SK-N-SH treated with all-trans-retinoic acid at 6 μM for 48 hours (cell line): ENCODE data around the gene RPP30.

ENCODE experiments used
- CREB5 ChIP-seq: fragments of 250-450 bp; sonication (Bioruptor Pico); IDR thresholded peaks from 2 replicates; pipeline ENCODE4 v1.5.1; 2020; ENCODE audit warnings: low read depth, mild to moderate bottlenecking, moderate library complexity
- CSDC2 ChIP-seq: fragments of 250-450 bp; sonication (Bioruptor Pico); IDR thresholded peaks from 2 replicates; pipeline ENCODE4 v1.5.0; 2020; ENCODE audit warnings: mild to moderate bottlenecking, moderate library complexity
- CSRNP3 ChIP-seq: fragments of 250-450 bp; sonication (Bioruptor Pico); IDR thresholded peaks from 2 replicates; pipeline ENCODE4 v1.5.1; 2021; ENCODE audit warnings: mild to moderate bottlenecking, moderate library complexity
- ISL1 ChIP-seq: fragments of 250-450 bp; sonication (Bioruptor Pico); IDR thresholded peaks from 2 replicates; pipeline ENCODE4 v2.1.2; 2022; ENCODE audit warnings: mild to moderate bottlenecking, moderate library complexity
- OSR1 ChIP-seq: fragments of 250-450 bp; sonication (Bioruptor Pico); IDR thresholded peaks from 2 replicates; pipeline ENCODE4 v1.8.0; 2022; ENCODE audit warnings: moderate library complexity, mild to moderate bottlenecking, inconsistent platforms
- PATZ1 ChIP-seq: fragments of 250-450 bp; sonication (Bioruptor Pico); IDR thresholded peaks from 2 replicates; pipeline ENCODE4 v1.8.0; 2020; ENCODE audit warnings: mild to moderate bottlenecking, moderate library complexity, borderline replicate concordance
- POU6F1 ChIP-seq: fragments of 250-450 bp; sonication (Bioruptor Pico); IDR thresholded peaks from 2 replicates; pipeline ENCODE4 v1.8.0; 2021; ENCODE audit warnings: low read depth, mild to moderate bottlenecking, moderate library complexity, borderline replicate concordance
- PPARA ChIP-seq: fragments of 250-450 bp; sonication (Bioruptor Pico); IDR thresholded peaks from 2 replicates; pipeline ENCODE4 v1.5.0; 2020; ENCODE audit warnings: mild to moderate bottlenecking, borderline replicate concordance
- ZC3H10 ChIP-seq: fragments of 250-450 bp; sonication (Bioruptor Pico); IDR thresholded peaks from 2 replicates; pipeline ENCODE4 v1.5.1; 2021; ENCODE audit warnings: mild to moderate bottlenecking, moderate library complexity
- ZFP3 ChIP-seq: fragments of 250-450 bp; sonication (Bioruptor Pico); IDR thresholded peaks from 2 replicates; pipeline ENCODE4 v1.5.0; 2020; ENCODE audit warnings: mild to moderate bottlenecking, moderate library complexity
- ZFP30 ChIP-seq: fragments of 450-650 bp; formaldehyde crosslinking; IDR thresholded peaks from 2 replicates; pipeline ENCODE4 v1.5.0; 2022; ENCODE audit warnings: mild to moderate bottlenecking, moderate library complexity
- ZNF565 ChIP-seq: fragments of 450-650 bp; formaldehyde crosslinking; conservative IDR thresholded peaks from 2 replicates; pipeline ENCODE4 v1.5.0; 2020; ENCODE audit warnings: low read depth, mild to moderate bottlenecking, moderate library complexity
- ZNF8 ChIP-seq: fragments of 450-650 bp; formaldehyde crosslinking; IDR thresholded peaks from 2 replicates; pipeline ENCODE4 v1.5.0; 2020; ENCODE audit warnings: mild to moderate bottlenecking, moderate library complexity

- TF ChIP-seq ZFP3 (CRISPR knock-in tag) (no peak), ZNF565 (CRISPR knock-in tag) (no peak), ISL1 (CRISPR knock-in tag) (no peak), PATZ1 (CRISPR knock-in tag) (no peak), PPARA (CRISPR knock-in tag) (no peak), OSR1 (no peak), CSDC2 (CRISPR knock-in tag) (no peak), ZC3H10 (CRISPR knock-in tag) (no peak), POU6F1 (CRISPR knock-in tag) (no peak), ZNF8 (CRISPR knock-in tag) (no peak), CSRNP3 (CRISPR knock-in tag) (no peak), ZFP30 (CRISPR knock-in tag) (no peak), CREB5 (CRISPR knock-in tag) (no peak)
These were observed 7.3 kb downstream of the RPP30 start for GRCh38 chr10:90879062-90879461.
